MM.1S (cell line): ENCODE measurements around the gene PON2.
A peak's percentile ranks its signal among the peaks of the same experiment; 100 is the strongest.

ENCODE experiments used
- DNase-seq: peaks from one replicate; pipeline ENCODE4 v3.0.0-alpha.2; 2015
- H2AFZ ChIP-seq: fragments of 300-600 bp; sonication (generic); 2 replicates; pipeline ENCODE4 v1.6.0; 2016; ENCODE audit warnings: antibody characterized with exemption, low read length
- H3F3A ChIP-seq: fragments of 300-600 bp; sonication (generic); 2 replicates; pipeline ENCODE4 v1.6.1; 2016; ENCODE audit warnings: mild to moderate bottlenecking, antibody characterized with exemption, low read length, moderate library complexity, mixed read lengths; ENCODE audit not compliant: insufficient read depth
- H3K27ac ChIP-seq: fragments of 300-600 bp; sonication (generic); 2 replicates; pipeline ENCODE4 v1.5.1; 2016; ENCODE audit warnings: mild to moderate bottlenecking, low read length
- H3K27me3 ChIP-seq: fragments of 300-600 bp; sonication (generic); replicated peaks from 2 replicates; pipeline ENCODE4 v1.6.0; 2016; ENCODE audit warnings: low read length; ENCODE audit not compliant: insufficient read depth
- H3K36me3 ChIP-seq: fragments of 300-600 bp; sonication (generic); replicated peaks from 2 replicates; pipeline ENCODE4 v1.6.1; 2016; ENCODE audit warnings: mild to moderate bottlenecking, low read length, mixed read lengths; ENCODE audit not compliant: insufficient read depth
- H3K4me1 ChIP-seq: fragments of 300-600 bp; sonication (generic); 2 replicates; pipeline ENCODE4 v1.6.1; 2016; ENCODE audit warnings: low read length, mixed read lengths
- H3K4me2 ChIP-seq: fragments of 300-600 bp; sonication (generic); 2 replicates; pipeline ENCODE4 v1.6.0; 2016; ENCODE audit warnings: low read depth, low read length
- H3K4me3 ChIP-seq: fragments of 300-600 bp; sonication (generic); 2 replicates; pipeline ENCODE4 v1.5.1; 2016; ENCODE audit warnings: low read length, mixed read lengths
- H3K79me2 ChIP-seq: fragments of 300-600 bp; sonication (generic); 2 replicates; pipeline ENCODE4 v1.6.1; 2016; ENCODE audit warnings: mixed run types, low read length, mixed read lengths
- H3K9ac ChIP-seq: fragments of 300-600 bp; sonication (generic); 2 replicates; pipeline ENCODE4 v1.6.1; 2016; ENCODE audit warnings: low read length, mixed read lengths
- H3K9me2 ChIP-seq: fragments of 300-600 bp; sonication (generic); replicated peaks from 2 replicates; pipeline ENCODE4 v1.6.1; 2016; ENCODE audit warnings: mild to moderate bottlenecking, low read length, mixed read lengths; ENCODE audit not compliant: insufficient read depth
- H3K9me3 ChIP-seq: fragments of 300-600 bp; sonication (generic); replicated peaks from 2 replicates; pipeline ENCODE4 v1.6.1; 2016; ENCODE audit warnings: mild to moderate bottlenecking, low read length, mixed read lengths; ENCODE audit not compliant: insufficient read depth
- H4K20me1 ChIP-seq: fragments of 300-600 bp; sonication (generic); 2 replicates; pipeline ENCODE4 v1.6.1; 2016; ENCODE audit warnings: mild to moderate bottlenecking, low read length, moderate library complexity, mixed read lengths; ENCODE audit not compliant: insufficient read depth
- CTCF ChIP-seq: fragments of 300-600 bp; sonication (generic); IDR thresholded peaks from 2 replicates; pipeline ENCODE4 v1.5.1; 2016; ENCODE audit warnings: antibody characterized with exemption, low read length, mixed read lengths
- EZH2 ChIP-seq: fragments of 300-600 bp; sonication (generic); optimal IDR thresholded peaks from 2 replicates; pipeline ENCODE3; 2017; ENCODE audit warnings: low read depth, mild to moderate bottlenecking, antibody characterized with exemption, low read length, mixed read lengths
- EZH2phosphoT487 ChIP-seq: fragments of 300-600 bp; sonication (generic); IDR thresholded peaks from 2 replicates; pipeline ENCODE4 v1.6.1; 2018; ENCODE audit warnings: antibody characterized with exemption, low read length

Gene PON2

GRCh38 chr7:95421847-95422444 lies 12.9 kb downstream of the PON2 start:
- Histone ChIP-seq H3K4me2 (no peak overlapping the region), H3K4me3 (no peak overlapping the region), H3K4me1 (peaks cover 17% of the 10 kb centered on the region), H3K27me3 (no peaks in the 10 kb centered on the region), H3K9ac (no peak overlapping the region), H3K27ac (peak overlapping the region; percentile 6; the same call in 1 of the 2 replicates), H3K79me2 (no peaks in the 10 kb centered on the region), H3K36me3 (no peaks in the 10 kb centered on the region), H3K9me3 (no peaks in the 10 kb centered on the region), H4K20me1 (no peaks in the 10 kb centered on the region), H3F3A (no peaks in the 10 kb centered on the region), H2AFZ (no peak overlapping the region), H3K9me2 (no peaks in the 10 kb centered on the region)
- TF ChIP-seq EZH2, result no peak
- no peak for TF ChIP-seq EZH2phosphoT487
- no peak for TF ChIP-seq CTCF
- peak; percentile 8 for DNase-seq

GRCh38 chr7:95421000-95421846 lies 13.6 kb downstream of the PON2 start:
- Histone ChIP-seq H3K4me1 (peaks cover 17% of the 10 kb centered on the region), H3K9me2 (no peaks in the 10 kb centered on the region), H3K27ac (peak overlapping the region; percentile 6; the same call in 1 of the 2 replicates), H3K36me3 (no peaks in the 10 kb centered on the region), H3K9ac (no peak overlapping the region), H3F3A (no peaks in the 10 kb centered on the region), H3K4me3 (no peak overlapping the region), H3K4me2 (no peak overlapping the region; the same call in 1 of the 2 replicates), H3K79me2 (no peaks in the 10 kb centered on the region), H3K9me3 (no peaks in the 10 kb centered on the region), H3K27me3 (no peaks in the 10 kb centered on the region), H4K20me1 (no peaks in the 10 kb centered on the region), H2AFZ (no peak overlapping the region)
- peak; percentile 14 for DNase-seq
- TF ChIP-seq EZH2, result no peak
- TF ChIP-seq EZH2phosphoT487, result no peak
- no peak for TF ChIP-seq CTCF

- Histone ChIP-seq H3K4me2 (no peak overlapping the region), H3K4me1 (no peaks in the 10 kb centered on the region), H3K27ac (no peak overlapping the region), H3K9me2 (no peaks in the 10 kb centered on the region), H3F3A (no peaks in the 10 kb centered on the region), H3K79me2 (no peaks in the 10 kb centered on the region), H3K9ac (no peak overlapping the region), H4K20me1 (no peaks in the 10 kb centered on the region), H3K36me3 (no peaks in the 10 kb centered on the region), H3K27me3 (no peaks in the 10 kb centered on the region), H2AFZ (no peak overlapping the region), H3K9me3 (no peaks in the 10 kb centered on the region), H3K4me3 (no peak overlapping the region)
- no peak for DNase-seq
- no peak for TF ChIP-seq CTCF
- no peak for TF ChIP-seq EZH2
- no peak for TF ChIP-seq EZH2phosphoT487
Measured at GRCh38 chr7:95412075-95412474, 22.8 kb downstream of the PON2 start.
